ENCODE measurements around the gene P2RY6.

The P2RY6 gene

GRCh38 chr11:73295996-73296318 is 23.8 kb downstream of the P2RY6 start:
- no peak for DNase-seq (ENCODE audit: low read depth in 3 of 3)

- no peak for DNase-seq (ENCODE audit: low read depth in 3 of 3)
Observed at GRCh38 chr11:73296501-73297230, 24.5 kb downstream of the P2RY6 start.

- no peak for DNase-seq (ENCODE audit: low read depth in 3 of 3)
Observed at GRCh38 chr11:73297231-73297590, 25.1 kb downstream of the P2RY6 start.

- DNase-seq (ENCODE audit: low read depth in 3 of 3): no peak
Observed at GRCh38 chr11:73297702-73298101, 25.6 kb downstream of the P2RY6 start.

GRCh38 chr11:73298233-73298632 is 26.1 kb downstream of the P2RY6 start:
- no peak for DNase-seq (ENCODE audit: low read depth in 3 of 3)

GRCh38 chr11:73299751-73300150 is 27.6 kb downstream of the P2RY6 start:
- no peak for DNase-seq (ENCODE audit: low read depth in 3 of 3)

GRCh38 chr11:73306069-73306841 is 34.1 kb downstream of the P2RY6 start:
- DNase-seq (ENCODE audit: low read depth in 3 of 3): no peak

GRCh38 chr11:73306977-73307322 is 34.8 kb downstream of the P2RY6 start:
- no peak for DNase-seq (ENCODE audit: low read depth in 3 of 3)

GRCh38 chr11:73307323-73308002 is 35.3 kb downstream of the P2RY6 start:
- peak; percentile 78 to 84 (median 83) for DNase-seq (ENCODE audit: low read depth in 3 of 3)

- peak in 2 of 3 experiments; percentile 16 to 55 for DNase-seq (ENCODE audit: low read depth in 3 of 3)
Observed at GRCh38 chr11:73308003-73308960, 36.1 kb downstream of the P2RY6 start, which contains the start of gene ARHGEF17. ARHGEF17 (plus strand) TSS chr11:73308276; CDS start chr11:73308639, 363 bp downstream.

GRCh38 chr11:73308961-73309919 is 37.1 kb downstream of the P2RY6 start:
- DNase-seq (ENCODE audit: low read depth in 3 of 3): no peak

- DNase-seq (ENCODE audit: low read depth in 3 of 3): no peak
Observed at GRCh38 chr11:73310076-73310475, 37.9 kb downstream of the P2RY6 start.

GRCh38 chr11:73310661-73311393 is 38.7 kb downstream of the P2RY6 start:
- DNase-seq (ENCODE audit: low read depth in 3 of 3): no peak

GRCh38 chr11:73311394-73311869 is 39.3 kb downstream of the P2RY6 start:
- no peak for DNase-seq (ENCODE audit: low read depth in 3 of 3)

- DNase-seq (ENCODE audit: low read depth in 3 of 3): no peak
Observed at GRCh38 chr11:73312036-73312435, 39.9 kb downstream of the P2RY6 start.

GRCh38 chr11:73312851-73313327 is 40.8 kb downstream of the P2RY6 start:
- no peak for DNase-seq (ENCODE audit: low read depth in 3 of 3)

GRCh38 chr11:73313652-73314051 is 41.5 kb downstream of the P2RY6 start:
- no peak for DNase-seq (ENCODE audit: low read depth in 3 of 3)

- DNase-seq (ENCODE audit: low read depth in 3 of 3): no peak
Observed at GRCh38 chr11:73314117-73314961, 42.2 kb downstream of the P2RY6 start.
